ENCODE measurements around the gene RBM28.
"Not testable (repeated sequence)": the region's sequence is repeated elsewhere in the genome, so short reads cannot be mapped to it uniquely, and the experiment has no call there.

Gene RBM28

DNA sequence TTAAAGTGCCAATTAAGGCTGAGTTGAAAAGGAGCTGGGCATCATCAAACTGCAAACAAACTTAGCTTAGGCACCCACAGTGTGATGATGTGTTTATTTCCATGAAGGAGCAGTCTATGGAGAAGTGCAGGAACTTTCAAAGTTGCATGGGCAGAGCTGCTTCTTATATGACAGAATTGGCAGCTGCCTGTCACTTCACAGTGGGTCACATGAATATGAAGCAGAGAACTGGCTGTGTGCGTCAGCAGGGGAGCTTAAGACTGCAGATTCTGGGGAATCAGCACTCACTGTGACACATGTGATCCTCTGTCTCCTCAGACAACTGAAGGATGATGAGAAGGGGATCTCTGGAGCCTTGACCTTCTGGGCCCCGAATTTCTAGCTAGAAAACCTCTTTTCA, 36.6 kb downstream of the RBM28 start:
- FAIRE-seq = no peak
- DNase-seq (ENCODE audit: insufficient read length, low spot score) = no peak
- TF ChIP-seq, protein P1, sequence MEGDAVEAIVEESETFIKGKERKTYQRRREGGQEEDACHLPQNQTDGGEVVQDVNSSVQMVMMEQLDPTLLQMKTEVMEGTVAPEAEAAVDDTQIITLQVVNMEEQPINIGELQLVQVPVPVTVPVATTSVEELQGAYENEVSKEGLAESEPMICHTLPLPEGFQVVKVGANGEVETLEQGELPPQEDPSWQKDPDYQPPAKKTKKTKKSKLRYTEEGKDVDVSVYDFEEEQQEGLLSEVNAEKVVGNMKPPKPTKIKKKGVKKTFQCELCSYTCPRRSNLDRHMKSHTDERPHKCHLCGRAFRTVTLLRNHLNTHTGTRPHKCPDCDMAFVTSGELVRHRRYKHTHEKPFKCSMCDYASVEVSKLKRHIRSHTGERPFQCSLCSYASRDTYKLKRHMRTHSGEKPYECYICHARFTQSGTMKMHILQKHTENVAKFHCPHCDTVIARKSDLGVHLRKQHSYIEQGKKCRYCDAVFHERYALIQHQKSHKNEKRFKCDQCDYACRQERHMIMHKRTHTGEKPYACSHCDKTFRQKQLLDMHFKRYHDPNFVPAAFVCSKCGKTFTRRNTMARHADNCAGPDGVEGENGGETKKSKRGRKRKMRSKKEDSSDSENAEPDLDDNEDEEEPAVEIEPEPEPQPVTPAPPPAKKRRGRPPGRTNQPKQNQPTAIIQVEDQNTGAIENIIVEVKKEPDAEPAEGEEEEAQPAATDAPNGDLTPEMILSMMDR (IDR thresholded peaks at IDR 0.05; ENCODE audit: insufficient read depth, missing control alignments) = no peak

DNA sequence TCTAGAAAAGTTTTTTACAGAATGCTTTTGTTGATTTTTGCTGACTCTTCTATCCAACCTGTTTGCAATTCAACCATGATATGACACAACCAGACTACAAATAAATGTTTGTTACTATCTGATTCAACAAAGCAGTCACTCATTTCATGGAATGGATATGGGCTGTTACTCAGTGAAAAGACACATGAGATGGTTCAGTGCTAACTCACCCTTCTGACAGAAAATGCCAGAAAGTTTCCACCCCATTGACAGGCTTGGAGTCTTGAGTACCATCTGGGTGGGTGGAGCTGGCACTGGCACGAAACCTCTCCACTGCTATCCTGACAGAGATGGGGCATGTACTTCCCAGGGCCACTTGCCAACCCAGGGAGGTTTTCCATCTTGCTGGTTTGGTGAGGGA, 39.5 kb downstream of the RBM28 start:
- TF ChIP-seq, protein P1 (IDR thresholded peaks at IDR 0.05; ENCODE audit: insufficient read depth, missing control alignments) = no peak
- FAIRE-seq = no peak
- DNase-seq (ENCODE audit: insufficient read length, low spot score) = no peak

DNA sequence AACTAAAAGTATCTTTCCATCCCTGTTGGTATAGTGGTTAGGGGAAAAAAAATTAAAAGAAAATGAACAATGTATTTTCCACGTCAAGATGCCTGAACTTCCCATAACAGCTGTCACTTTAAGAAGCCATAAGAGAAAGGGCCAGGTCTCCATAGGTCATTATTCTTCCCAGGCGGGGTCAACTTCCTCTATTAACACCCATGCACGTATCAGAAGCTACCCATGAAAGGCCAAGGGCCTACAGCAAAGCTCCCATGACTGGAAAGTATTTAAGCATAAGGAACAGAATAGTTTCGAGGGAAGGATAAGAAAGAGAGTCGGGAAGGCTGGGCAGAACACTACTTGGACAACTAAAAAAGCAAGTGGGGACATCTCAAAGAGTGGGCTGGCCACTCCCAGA, 40.1 kb downstream of the RBM28 start:
- no peak for FAIRE-seq
- TF ChIP-seq, protein P1 (IDR thresholded peaks at IDR 0.05; ENCODE audit: insufficient read depth, missing control alignments) = no peak
- no peak for DNase-seq (ENCODE audit: insufficient read length, low spot score)

DNA sequence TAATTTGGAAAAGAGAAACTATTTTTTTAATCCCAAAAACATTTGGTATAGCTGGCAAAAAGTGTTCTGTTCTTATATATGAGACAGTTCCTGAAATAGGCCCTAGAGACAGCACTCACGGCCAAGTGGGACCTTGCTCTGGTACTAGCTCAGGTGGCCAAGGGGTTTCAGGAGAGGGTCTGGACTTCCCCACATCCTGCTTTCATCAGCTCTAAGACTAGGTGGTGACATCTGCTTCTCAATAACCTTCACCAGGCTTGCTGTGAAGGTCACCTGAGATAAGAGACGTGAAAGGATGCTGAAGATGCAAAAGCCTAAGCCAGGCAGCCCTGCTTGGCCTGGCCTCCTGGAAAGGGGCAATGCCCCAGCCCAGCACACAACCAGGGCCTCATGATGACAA, 40.6 kb downstream of the RBM28 start:
- DNase-seq (ENCODE audit: insufficient read length, low spot score) (no peak), FAIRE-seq (no peak)
- TF ChIP-seq, protein P1 (IDR thresholded peaks at IDR 0.05; ENCODE audit: insufficient read depth, missing control alignments) = no peak

DNA sequence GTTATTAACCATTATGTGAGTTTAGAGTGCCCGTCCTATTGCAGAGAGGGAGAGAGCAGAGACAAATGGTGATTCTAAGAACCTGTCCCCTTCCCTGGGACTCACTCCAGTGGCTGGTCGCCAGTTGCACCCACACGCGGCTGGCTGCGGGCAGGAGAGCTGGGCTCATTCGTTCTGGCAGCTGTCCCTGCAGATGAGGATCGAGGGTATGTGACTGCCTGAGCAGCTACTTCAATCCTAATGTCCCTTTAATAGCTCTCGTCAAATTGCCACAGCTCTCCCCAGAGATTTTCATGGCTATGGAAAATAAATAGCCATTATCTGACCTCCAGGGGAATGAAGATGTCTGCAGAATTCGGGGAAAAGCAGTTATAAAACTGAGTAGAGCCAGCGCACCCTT, 41.6 kb downstream of the RBM28 start:
- FAIRE-seq = no peak
- DNase-seq (ENCODE audit: insufficient read length, low spot score) = no peak
- TF ChIP-seq, protein P1 (IDR thresholded peaks at IDR 0.05; ENCODE audit: insufficient read depth, missing control alignments) = no peak

DNA sequence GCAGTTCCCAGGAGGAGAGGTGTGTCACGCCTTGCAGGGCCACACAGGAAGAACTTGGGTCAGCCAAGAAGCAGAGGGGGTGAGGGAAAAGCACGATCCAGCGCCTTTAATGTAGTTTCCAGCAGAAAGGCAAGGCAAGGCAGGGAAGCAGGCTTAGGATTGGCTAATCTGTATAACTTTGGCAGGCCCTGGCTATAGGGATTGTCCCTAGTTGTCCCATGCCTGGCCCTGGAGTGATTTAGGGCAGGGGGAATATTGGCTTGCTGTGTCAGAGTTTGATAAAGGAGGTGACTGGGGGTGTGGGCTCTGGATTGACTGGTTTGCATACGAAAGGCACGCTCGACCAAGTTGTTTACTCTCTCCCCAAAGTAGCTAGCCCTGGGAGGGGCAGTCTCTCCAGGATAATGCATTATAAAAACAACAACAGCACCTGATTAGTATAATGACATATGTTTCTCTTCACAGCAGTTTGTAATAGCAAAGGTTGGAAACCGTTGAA, 44.5 kb downstream of the RBM28 start:
- FAIRE-seq (no peak), DNase-seq (ENCODE audit: insufficient read length, low spot score) (no peak)
- TF ChIP-seq, protein P1 (IDR thresholded peaks at IDR 0.05; ENCODE audit: insufficient read depth, missing control alignments) = no peak

DNA sequence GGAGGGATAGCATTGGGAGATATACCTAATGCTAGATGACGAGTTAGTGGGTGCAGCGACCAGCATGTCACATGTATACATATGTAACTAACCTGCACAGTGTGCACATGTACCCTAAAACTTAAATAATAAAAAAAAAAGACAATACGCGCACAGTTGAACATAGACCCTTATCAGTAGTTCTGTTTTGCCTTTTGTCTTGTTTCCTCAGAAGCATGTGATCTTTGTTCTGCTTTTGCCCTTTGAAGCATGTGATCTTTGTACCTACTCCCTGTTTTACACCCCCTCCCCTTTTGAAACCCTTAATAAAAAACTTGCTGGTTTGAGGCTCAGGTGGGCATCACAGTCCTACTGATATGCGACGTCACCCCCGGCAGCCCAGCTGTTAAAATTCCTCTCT, 45.7 kb downstream of the RBM28 start:
- FAIRE-seq = not testable (repeated sequence)

DNA sequence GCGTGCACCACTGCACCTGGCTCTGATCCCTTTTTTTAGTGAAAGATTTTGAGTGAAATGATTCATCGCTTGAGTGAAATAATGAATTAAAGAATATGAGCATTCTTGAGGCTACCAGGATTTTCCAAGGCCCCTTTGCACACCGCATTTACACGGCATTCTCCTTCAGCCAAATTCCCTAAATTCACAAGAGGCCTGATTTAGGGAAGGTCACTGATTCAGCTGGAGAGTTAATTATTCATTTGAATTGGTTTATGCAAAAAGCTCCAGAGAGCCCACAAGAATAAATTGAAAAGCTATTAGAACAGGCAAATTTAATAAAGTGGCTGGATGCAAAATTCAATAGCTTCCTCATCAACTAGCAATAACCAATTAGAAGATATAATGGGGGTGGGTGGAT, 56.2 kb downstream of the RBM28 start:
- DNase-seq (ENCODE audit: insufficient read length, low spot score) = no peak
- TF ChIP-seq, protein P1 (IDR thresholded peaks at IDR 0.05; ENCODE audit: insufficient read depth, missing control alignments) = no peak
- FAIRE-seq = no peak

More for the DNA sequence above, 45.7 kb downstream of the RBM28 start:
- not testable (repeated sequence) for DNase-seq (ENCODE audit: insufficient read length, low spot score)
